Suprapubic skin (tissue), 3 donors: ENCODE measurements around the gene LHX6.

Experiments used
- POLR2A ChIP-seq, 2 donors: fragments of 450-650 bp; IDR thresholded peaks; one replicate each; pipeline ENCODE4 v1.6.1; 2017; ENCODE audit warnings: antibody characterized with exemption in 2 of 2, mild to moderate bottlenecking in 2 of 2, moderate library complexity in 2 of 2
- TF ChIP-seq, protein P1 (sequence below), 2 donors: fragments of 200-600 bp in 1 of 2; fragments of 450-650 bp in 1 of 2; sonication (generic) in 1 of 2; IDR thresholded peaks; one replicate each; pipeline ENCODE4 v1.5.1; 2016 to 2019; ENCODE audit warnings: antibody characterized with exemption in 2 of 2, mild to moderate bottlenecking in 1 of 2, moderate library complexity in 1 of 2

DNA sequence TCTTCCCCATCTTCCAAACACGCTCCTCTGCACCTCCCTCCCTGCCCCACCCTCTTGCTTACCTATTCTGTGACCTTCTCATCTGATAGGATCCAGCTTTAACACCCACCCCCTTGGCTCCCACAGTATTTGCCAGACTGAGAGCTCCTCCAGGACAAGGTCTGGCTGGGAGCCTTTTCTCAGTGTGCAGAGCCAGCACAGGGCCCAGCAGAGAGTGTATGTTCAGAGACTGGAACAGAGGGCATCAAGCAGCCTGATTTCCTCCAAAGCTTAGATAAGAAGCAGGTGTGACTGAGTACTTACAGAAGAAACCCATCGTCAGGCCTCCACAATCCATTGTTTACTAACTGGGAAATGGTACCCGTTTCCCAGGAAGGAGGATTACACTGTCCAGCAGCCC is 26.6 kb downstream of the LHX6 start:
- TF ChIP-seq, protein P1, sequence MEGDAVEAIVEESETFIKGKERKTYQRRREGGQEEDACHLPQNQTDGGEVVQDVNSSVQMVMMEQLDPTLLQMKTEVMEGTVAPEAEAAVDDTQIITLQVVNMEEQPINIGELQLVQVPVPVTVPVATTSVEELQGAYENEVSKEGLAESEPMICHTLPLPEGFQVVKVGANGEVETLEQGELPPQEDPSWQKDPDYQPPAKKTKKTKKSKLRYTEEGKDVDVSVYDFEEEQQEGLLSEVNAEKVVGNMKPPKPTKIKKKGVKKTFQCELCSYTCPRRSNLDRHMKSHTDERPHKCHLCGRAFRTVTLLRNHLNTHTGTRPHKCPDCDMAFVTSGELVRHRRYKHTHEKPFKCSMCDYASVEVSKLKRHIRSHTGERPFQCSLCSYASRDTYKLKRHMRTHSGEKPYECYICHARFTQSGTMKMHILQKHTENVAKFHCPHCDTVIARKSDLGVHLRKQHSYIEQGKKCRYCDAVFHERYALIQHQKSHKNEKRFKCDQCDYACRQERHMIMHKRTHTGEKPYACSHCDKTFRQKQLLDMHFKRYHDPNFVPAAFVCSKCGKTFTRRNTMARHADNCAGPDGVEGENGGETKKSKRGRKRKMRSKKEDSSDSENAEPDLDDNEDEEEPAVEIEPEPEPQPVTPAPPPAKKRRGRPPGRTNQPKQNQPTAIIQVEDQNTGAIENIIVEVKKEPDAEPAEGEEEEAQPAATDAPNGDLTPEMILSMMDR (IDR thresholded peaks at IDR 0.05), result no peak
- no peak for TF ChIP-seq POLR2A (IDR thresholded peaks at IDR 0.05)
